CD4-positive, alpha-beta T cell treated with Interleukin-6 at 100 ng/mL for 8 hours (primary cell): ENCODE results near the gene MAMLD1.

Source experiments
- DNase-seq: peaks from one replicate; pipeline ENCODE4 v3.0.0-alpha.2; 2020; ENCODE audit warnings: mixed read lengths, low spot score

The MAMLD1 gene

GRCh38 chrX:150502979-150503897 is 140.1 kb downstream of the MAMLD1 start:
- DNase-seq, result no peak

- DNase-seq, result no peak
These were observed 140.7 kb downstream of the MAMLD1 start for GRCh38 chrX:150503898-150504219.

- DNase-seq, result no peak
These were observed 141.5 kb downstream of the MAMLD1 start for GRCh38 chrX:150504397-150505182.

- DNase-seq, result no peak
These were observed 142.9 kb downstream of the MAMLD1 start for GRCh38 chrX:150506020-150506419.

- DNase-seq, result no peak
These were observed 143.4 kb downstream of the MAMLD1 start for GRCh38 chrX:150506486-150506885.

- DNase-seq, result no peak
These were observed 144.2 kb downstream of the MAMLD1 start for GRCh38 chrX:150507251-150507856.

DNA sequence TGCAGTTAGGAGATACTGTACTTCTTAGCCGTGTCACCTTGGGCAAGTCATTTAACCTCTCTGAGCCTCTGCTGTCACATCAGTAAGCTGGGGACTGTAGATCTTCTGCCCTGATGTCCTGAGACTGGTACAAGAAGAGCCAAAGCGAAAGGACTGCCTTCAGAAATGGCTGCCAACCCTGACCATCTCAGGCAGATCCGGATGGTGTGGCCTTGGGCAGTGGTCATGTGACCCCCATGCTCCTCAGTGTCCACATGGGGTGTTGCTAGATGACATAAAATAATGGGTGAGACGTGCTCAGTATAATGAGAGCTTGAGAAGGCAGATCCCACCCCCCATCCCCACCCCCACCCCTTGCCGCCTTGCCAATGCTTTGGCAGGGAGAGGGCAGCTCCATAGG is 144.9 kb downstream of the MAMLD1 start:
- no peak for DNase-seq

DNA sequence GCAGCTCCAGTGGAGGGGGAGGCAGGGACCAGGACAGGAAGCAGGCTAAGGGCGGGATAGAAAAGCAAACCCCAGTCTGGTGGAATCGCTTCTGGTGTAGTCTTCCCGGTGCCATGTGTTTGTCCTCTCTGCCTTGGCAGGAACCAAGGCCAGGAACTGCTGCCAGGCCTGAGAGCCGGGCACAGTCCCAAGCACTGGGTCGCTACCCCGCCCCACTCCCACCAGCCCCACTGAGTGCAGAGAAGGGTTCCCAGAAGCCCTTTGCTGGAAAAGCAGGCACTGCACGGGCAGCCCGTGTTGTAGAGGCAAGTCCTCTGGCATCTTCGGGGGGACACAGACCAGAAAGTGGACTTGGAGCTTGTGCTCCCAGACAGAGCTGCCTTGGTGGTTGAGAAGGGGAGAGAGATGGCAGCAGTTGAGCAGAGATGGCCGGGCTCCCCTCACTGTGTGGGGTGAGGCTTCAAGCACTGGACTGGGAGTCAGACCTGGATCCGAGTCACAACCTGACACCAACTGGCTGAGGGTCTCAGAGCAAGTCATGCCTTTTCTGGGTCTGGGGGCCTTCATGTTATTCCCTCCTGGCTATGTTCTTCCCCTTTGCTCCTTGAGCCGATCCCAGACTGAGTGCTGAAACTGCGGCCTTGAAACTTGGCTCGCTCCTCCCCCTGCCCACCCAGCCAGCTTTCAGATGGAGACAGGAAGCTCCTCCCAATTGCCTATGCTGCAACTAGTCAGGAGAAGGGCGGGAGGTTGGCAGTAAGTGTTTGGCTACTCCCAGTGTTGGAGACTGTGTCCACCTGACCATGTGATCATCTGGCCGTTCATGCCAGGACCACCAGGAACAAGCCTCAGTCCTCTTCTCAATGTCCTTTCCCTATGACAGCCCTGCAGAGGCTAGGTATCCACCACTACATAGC is 145.6 kb downstream of the MAMLD1 start:
- DNase-seq, result no peak

DNA sequence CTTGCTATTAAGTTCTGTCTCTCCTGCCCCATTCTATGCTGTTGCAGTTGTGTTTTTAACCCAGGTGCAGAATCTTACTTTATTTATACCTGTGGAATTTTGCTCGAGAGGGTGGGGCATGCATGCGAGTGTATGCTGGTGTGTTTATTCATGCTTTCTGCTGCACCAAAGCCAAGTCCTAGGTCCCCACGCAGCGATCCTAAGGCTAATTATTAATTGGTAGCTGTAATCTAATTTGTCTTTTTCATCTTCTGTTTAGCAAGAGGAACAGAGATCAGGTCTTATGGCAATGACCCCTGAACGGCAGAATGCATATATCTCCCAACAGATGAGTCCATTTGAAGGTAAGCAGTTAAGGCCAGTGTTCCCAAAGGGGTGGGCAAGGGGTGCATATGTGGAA is 146.6 kb downstream of the MAMLD1 start:
- no peak for DNase-seq

DNA sequence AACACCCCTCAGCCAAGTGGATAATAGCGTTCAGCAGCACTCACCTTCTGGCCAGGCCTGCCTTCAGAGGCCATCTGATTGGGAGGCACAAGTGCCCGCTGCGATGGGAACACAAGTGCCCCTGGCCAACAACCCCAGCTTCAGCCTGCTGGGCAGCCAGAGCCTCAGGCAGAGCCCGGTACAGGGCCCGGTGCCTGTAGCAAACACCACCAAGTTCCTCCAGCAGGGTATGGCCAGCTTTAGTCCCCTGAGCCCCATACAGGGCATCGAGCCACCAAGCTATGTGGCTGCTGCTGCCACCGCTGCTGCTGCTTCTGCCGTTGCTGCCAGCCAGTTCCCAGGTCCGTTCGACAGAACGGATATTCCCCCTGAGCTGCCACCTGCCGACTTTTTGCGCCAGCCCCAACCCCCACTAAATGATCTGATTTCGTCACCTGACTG is 149.4 kb downstream of the MAMLD1 start:
- DNase-seq, result no peak

DNA sequence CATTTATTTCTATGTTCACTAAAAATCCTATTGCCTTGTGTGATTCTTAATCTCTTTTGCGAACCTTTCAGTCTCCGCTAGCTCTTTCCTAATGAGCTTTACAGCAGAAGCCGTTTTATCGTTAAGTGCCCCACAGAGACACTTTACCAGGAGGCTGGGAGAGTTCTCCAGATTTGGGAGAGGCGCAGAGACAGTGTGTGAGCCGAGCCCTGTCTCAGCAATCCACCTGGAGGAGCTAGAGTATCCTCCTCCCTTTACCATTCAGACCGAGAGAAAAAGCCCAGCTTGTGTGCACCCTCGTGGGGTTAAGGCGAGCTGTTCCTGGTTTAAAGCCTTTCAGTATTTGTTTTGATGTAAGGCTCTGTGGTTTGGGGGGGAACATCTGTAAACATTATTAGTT is 150.4 kb downstream of the MAMLD1 start:
- no peak for DNase-seq

GRCh38 chrX:150514462-150514861 is 151.3 kb downstream of the MAMLD1 start:
- no peak for DNase-seq

GRCh38 chrX:150515801-150516200 is 152.7 kb downstream of the MAMLD1 start:
- no peak for DNase-seq

DNA sequence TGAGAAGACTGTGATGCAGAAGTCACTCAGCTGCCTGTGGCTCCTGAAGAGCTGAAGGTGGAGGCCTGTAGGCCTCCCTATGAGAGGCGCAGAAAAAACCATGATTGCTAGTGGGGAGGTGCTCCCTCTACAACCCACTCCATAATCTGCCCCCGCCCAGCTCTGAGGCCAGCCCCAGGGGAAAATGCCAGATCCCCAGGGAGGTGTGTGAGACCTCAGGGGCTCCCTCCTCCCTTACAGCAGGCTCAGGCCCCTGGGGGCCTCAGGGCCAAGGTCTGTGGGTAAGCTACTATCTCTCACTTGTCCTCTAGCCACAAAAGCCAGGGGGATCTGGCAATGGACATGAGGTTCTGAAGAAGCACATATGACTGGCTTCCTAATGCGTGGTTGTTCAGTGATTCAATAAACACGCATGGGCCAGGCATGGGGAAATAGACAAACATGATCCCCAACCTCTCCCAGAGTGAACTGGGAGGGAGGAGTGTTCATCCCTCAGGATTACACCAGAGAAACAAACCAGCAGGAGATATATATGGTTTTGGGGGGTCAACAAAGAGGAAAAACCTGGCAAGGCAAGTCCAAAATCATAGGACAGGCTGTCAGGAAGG is 154.3 kb downstream of the MAMLD1 start:
- no peak for DNase-seq

GRCh38 chrX:150522494-150522893 is 159.4 kb downstream of the MAMLD1 start:
- DNase-seq, result no peak

GRCh38 chrX:150525061-150525919 is 162.2 kb downstream of the MAMLD1 start:
- DNase-seq, result no peak

- DNase-seq, result no peak
These were observed 163.6 kb downstream of the MAMLD1 start for GRCh38 chrX:150526692-150527091.

DNA sequence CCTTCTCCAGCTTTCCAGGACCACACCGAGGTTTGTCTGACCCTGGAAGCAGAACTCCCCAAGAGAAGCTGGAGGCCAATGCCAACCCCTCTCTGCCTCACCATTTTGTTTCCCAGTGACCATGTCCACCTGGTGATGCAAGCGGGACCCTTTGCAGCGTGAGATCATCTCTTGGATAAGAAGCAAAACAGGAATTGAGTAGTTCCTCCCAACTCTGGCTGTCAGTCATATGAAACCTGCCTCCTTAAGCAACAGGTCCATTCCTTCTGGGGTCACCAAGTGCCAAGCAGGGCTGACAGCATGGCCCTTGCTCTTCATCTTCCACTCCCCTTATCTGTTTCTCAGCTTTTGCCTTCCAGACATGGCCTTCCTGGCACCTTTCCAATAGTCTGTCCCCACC is 164.0 kb downstream of the MAMLD1 start:
- no peak for DNase-seq

GRCh38 chrX:150529587-150529986 is 166.5 kb downstream of the MAMLD1 start:
- no peak for DNase-seq

GRCh38 chrX:150530821-150531220 is 167.7 kb downstream of the MAMLD1 start:
- no peak for DNase-seq
